ENCODE results near the gene CD302.

- no peak for TF ChIP-seq CTCF (optimal IDR thresholded peaks at IDR 0.05 in 1 of 3, IDR thresholded peaks at IDR 0.05 in 1 of 3, conservative IDR thresholded peaks at IDR 0.05 in 1 of 3; ENCODE audit: extremely low read depth in 1 of 3, insufficient read depth in 2 of 3, low read length in 3 of 3)
- no peak for TF ChIP-seq EZH2 (IDR thresholded peaks at IDR 0.05; ENCODE audit: low read length)
Measured at GRCh38 chr2:159799833-159800232, 1.8 kb upstream of the CD302 start.
